Inflammatory macrophage (primary cell): ENCODE results near the gene ANXA6.
"Not testable (repeated sequence)": the region's sequence is repeated elsewhere in the genome, so short reads cannot be mapped to it uniquely, and the experiment has no call there.

Source experiments
- DNase-seq, 2 donors: peaks; one replicate each; pipeline ENCODE4 v3.0.0-alpha.2; 2020 to 2022
- total RNA-seq, 18 experiments: gene quantifications; one replicate each; lab custom pipeline; 2026; ENCODE audit warnings: mixed read lengths in 6 of 18, inconsistent platforms in 2 of 18; lab: John Stamatoyannopoulos, UW

The ANXA6 gene
- total RNA-seq = 92.7 to 242 (median 132) reads per million in 18 experiments

DNA sequence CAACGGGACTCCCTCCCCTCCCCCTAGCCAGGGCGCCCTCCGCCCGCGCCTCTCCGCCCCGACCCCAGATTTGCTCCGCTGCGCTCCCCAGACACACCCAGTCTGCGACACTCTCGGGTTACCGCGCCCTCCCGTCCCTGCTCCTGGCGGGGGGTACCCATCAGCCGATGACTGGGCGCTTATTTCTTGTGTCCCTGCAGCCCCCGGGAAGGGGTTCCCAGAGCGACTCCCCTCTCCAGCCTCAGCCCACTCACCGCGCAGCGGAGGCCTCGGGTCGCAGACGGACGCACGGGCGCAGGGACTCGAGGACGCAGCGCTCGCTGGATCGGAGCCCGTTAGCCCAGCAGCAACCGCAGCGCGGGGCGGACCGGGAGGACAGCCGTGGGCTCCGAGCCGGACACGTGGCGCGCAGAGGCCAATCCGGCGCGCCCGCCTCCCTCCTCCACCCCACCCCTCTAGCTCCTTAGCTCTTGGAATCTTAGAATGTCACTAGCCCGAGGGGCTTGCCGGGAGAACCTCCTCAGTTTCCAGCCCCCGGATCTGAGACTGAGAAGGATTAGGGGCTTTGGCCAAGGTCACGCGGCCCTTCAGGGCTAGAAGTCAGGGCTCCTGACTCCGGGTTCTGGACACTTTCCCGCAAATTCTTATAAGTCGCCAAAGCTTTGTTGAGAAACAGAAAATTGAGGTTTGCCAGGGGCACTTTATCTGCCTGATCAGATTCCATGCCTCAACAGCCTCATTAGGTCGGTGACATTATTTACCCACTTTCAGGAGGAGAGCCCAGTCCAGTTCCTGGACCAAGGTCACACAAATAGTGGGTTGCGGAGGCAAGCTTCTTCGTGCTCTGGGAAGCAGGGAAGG is at the start of gene ANXA6:
ANXA6 (minus strand) TSS at position 354 of the 861 bp plus-strand sequence. CDS start 9,878 bp downstream, outside the sequence.
- peak; percentile 78 to 81 for DNase-seq

DNA sequence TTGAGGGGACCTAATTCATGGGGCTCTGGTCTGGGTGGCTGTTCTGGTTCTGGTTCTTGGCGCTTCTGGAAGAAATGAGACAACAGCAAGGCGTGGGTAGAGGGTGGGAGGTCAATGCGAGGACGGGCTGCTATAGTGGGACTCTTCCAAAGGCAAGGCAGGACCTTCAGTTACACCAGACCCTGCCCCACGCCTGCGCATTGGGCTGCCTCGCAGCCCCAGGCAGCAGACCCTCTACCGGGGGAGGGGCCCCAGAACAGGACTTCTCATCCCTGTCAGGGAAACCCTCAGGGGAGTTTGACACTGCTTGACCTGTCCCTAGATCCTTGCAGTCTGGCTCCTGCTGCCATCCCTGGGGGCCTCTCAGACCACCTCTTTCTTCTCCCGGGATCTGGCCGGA is 47.8 kb upstream of the ANXA6 start:
- no peak for DNase-seq

DNA sequence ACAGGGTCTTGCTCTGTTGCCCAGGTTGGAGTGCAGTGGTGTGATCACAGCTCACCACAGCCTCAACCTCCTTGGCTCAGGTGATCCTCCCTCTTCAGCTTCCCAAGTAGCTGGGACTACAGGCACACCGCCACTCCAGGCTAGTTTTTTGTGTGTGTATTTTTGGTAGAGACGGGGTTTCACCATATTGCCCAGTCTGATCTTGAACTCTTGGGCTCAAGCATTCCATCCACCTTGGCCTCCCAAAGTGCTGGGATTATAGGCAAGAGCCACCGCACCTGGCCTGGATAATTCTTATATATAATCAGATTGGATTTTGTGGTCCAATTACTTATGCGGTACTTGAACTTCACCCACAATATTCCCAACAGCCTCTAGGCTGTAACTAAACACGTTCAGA is 46.5 kb upstream of the ANXA6 start:
- DNase-seq = no peak

DNA sequence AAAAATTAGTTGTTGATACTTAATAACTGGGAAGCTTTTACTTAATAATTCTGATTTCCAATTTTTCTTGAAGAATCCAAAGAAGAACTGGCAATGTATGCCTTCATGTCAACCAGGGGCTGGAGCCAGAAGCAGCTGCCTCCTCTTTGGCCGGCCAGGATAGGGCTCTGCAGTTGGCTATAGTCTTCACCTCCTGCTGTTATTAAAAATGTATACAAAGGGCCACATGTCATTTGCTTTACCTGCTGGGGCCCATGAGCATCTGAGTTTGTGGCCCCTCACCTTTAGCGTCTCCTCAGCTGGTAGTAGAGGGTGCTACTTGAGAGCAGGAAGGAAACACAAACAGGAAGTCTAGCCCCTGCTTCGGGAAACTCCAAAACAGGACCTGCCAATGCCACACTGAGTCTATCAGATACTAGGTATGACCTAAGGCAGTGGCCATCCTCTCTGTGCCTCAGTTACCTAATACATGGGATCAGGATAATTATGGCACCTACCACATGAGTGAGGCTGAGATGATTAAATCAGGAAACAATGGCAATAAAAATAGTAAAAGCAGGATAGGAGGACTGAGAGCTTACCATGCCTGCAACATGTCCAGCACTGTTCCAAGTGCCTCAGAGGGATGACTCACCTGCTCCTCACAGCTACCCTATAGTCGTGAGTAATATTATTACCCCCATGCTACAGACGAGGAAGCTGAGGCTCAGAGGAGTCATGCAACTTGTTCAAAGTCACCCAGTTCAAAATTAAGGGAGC is 45.0 kb upstream of the ANXA6 start:
- DNase-seq = peak; percentile 25 to 50

DNA sequence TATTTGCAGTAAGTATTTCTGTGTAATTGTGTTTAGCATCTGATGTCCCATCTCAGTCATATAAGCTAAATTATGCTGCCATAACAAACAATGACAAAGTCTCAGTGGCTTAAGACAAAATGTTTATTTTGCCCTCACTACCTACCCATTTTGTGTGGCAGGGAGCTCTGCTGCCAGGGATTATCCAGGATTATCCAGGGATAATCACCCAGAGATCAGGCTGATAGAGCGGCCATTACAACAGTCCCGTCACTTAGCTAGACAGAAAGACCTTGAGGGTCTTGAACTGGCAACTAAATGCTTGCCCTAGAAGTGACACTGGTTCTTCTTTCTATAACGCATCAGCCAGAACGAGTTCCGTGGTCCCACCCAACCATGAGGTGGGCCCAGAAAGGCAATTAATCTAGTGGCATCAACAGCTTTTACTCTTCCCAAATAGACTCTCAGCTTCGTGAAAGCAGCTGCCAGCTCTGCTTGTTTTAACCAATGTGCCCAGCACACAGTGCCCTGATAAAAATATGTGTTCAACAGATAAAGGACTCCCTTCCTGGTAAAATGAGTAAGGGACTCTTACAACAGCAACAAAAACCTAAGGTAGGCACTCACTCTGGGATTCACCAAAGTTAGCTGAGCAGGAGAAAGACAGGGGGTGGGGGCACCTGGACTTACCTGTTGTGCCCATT is 43.5 kb upstream of the ANXA6 start:
- no peak for DNase-seq

DNA sequence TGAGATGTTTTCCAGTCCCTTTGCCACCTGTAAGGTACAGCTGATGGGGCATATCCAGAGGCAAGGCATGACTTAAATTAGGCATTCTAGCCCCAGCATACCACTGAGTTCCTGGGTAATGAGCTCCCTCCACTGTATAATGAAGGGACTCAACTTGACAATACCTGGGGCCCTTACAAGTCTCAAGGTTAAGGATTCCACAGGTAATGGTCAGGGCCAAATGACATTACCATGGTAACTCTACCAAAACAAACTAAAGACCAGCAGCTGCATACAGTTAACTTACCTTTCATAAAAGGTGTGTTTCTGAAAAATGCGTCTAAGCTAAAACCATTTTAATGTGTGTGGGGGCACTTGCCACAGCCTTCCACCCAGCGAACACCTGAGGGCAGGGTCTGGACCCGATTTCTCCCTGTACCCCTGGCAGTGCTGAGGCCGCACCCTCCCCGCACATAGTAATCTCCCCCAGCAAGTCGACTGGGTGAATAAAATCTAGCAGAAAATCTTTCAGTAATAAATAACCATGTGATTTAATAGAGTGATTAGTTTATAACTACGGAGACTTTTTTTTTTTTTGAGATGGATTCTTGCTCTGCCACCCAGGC is 42.1 kb upstream of the ANXA6 start:
- no peak for DNase-seq

DNA sequence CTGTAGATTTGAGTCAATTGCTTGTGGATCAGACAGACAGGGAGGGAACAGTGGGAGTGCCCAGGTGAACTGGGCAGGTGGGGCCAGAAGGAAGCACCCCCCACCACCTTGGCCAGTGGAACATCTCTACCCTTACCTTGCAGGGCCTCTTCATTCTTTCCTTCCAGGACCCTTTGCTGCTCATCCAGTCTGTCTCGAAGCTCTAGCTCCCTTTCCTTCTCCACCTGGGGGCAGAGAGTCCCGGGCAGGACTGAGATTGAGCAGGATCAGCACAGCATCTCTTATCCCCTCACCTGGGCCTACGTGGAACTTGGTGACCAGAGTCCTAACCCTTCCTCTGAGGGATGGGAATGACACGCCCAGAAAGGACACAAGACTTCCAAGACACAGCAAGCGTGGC is 41.3 kb upstream of the ANXA6 start:
- no peak for DNase-seq

DNA sequence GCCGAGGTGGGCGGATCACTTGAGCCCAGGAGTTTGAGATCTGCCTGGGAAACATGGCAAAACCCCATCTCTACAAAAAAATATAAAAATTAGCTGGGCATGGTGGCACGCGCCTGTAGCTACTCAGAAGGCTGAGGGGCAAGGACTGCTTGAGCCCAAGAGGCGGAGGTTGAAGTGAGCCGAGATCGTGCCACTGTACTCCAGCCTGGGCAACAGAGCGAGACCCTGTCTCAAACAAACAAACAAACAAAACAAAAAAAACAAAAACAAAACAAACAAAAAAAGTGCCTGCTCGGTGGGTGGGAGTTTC is 39.7 kb upstream of the ANXA6 start:
- DNase-seq = not testable (repeated sequence)

DNA sequence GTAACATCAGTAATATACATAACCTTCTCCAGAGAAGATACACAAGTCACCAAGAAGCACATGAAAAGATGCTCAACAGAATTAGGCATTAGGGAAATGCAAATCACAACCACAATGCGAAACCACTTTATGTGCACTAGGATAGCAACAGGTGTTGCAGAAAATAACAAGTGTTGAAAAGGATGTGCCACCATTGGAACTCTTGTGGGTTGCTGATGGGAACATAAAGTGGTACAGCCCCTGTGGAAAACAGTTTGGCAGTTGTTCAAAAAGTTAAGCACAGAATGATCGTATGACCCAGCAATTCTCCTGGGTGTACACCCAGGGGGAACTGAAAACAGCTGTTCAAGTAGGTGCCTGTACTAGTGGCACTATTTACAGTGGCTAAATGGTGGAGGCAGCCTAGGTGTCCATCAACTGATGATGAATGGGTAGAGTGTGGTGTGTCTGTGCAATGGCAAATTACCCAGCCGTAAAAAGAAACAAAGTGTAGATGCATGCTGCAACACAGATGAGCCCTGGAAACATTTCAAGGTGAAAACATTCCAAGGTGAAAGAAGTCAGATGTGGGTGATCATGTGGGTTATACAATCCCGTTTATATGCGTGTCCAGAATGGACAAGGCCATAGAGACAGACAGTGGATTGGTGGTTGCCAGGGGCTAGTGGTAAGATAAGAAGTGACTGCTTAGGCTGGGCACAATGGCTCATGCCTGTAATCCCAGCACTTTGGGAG is 39.1 kb upstream of the ANXA6 start:
- DNase-seq = no peak

DNA sequence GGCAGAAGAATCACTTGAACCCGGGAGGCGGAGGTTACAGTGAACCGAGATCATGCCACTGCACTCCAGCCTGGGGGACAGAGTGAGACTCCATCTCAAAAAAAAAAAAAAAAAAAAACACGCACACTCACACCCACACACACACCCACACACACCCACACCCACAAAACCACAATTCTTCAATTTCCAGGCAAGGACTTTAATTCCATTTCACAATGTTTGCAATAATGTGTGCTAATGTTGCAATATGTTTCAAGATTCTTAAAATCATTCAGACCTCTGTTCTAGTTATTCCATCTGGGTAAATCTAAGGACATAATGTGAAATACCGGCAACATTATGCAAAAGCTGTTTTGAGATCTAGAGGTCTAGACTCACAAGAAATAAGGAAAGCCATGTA is 38.0 kb upstream of the ANXA6 start:
- DNase-seq = peak; percentile 74 to 96

DNA sequence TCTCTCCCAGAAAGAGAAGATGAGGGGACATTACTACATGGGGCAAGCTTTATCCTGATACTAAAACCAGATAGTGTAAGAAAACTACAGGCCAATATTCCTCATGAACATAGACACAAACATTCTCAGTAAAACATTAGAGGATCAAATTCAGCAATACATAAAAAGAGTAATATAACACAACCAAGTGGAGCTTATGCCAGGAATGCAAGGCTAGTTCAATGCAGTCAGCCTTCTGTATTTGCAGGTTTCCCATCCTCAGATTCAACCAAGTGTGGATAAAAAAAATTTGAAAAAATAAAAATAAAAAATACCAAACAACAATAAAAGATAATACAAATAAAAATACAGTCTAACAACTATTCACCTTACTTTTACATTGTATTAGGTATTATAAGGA is 35.0 kb upstream of the ANXA6 start:
- DNase-seq = no peak

DNA sequence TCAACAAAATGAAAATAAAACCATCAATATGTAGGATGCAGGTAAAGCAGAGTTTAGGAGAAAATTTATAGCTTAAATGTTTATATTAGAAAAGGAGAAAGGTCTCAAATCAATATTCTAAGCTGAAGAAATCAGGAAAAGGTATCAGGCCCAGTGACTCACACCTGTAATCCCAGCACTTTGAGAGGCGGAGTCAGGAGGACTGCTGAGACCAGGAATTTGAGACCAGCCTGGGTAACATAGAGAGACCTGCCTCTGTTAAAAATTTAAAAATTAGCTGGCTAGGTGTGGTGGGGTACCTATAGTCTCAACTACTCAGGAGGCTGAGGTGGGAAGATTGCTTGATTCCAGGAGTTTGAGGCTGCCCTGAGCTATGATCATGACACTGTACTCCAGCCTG is 34.1 kb upstream of the ANXA6 start:
- no peak for DNase-seq

DNA sequence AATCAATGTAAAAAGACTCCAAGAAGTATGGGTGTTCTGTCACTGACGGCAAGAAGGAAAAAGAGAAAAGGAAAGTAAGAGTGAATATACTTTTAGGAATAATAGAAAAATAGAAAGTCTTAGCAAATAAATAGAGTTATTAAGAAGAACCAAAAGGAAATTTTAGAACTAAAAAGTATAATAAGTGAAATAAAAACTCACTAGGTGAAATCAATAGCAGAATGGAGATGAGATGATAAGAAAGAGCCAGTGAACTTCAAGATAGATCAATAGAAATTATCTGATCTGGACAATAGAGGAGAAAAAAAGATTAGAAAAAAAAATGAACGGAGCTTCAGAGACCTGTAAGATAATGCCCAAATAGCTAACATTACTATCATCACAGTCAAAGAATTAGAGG is 31.6 kb upstream of the ANXA6 start:
- DNase-seq = no peak

DNA sequence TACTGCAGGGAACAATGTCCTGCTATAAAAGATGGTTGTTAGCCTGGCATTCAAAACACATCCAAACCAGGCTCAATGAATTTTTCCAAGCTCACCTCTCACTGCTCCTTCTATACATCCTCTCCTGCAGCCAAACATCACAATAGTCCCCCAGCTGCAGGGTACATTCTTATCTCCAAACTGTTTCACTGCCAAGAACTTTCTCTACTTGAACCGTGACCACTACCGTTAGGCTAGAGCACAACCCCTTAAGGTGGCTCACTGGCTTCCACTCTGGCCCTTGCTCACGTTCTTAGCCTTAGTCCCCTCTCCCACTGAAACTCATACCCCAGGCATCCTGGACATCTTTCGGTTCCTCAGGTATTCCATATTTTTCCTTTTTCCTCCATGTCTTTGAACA is 29.0 kb upstream of the ANXA6 start:
- no peak for DNase-seq

DNA sequence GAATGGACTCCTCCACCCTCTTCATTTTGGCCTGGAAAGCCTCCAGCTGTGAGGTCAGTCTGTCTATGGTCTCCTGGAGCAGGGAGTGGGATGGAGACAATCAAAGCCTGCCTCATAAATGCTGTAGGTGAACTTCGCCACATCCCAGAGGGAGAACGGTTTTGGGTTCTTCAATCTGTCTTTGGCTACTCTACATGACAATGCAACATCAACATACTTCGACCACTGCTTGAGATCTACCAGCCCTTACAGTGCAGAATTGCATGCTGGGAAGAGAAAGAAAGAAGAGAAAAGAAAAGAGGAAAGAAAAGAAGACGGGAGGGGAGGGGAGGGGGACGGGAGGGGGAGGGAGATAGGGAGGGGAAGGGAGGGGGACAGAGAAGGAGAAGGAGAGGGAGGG is 28.5 kb upstream of the ANXA6 start:
- DNase-seq = no peak

DNA sequence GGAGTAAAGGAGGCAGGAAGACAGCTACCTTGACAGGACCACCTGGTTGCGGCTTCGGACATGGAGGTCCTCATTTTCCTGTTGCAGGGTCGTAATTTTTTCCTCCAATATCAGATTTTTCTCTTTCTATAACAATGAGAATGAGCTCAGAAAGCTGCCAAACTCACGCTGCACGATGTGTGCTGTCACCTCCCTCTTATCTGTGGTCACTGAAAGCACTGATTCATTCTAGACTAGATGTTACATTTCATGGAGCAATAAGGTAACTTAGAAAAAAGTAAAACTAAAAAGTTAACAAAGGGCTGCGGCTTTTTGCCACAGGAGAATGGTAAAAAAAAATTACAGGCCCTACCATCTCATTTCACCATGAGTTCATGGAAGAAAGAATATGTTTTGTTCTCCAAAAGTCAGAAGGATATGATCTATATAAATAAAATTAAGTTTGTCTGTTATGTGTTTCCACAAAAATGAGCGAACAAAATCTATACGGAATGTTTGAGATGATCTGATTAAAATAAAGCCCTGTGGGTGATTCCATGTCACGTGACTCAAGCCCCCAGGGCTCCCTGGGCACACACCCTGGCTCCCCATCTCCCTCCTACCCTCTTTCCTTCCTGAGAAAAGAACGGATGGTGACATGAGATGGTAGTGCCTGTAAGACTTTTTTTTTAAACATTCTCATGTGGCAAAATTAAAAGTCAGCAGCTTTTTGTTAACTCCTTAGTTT is 26.9 kb upstream of the ANXA6 start:
- DNase-seq = no peak

DNA sequence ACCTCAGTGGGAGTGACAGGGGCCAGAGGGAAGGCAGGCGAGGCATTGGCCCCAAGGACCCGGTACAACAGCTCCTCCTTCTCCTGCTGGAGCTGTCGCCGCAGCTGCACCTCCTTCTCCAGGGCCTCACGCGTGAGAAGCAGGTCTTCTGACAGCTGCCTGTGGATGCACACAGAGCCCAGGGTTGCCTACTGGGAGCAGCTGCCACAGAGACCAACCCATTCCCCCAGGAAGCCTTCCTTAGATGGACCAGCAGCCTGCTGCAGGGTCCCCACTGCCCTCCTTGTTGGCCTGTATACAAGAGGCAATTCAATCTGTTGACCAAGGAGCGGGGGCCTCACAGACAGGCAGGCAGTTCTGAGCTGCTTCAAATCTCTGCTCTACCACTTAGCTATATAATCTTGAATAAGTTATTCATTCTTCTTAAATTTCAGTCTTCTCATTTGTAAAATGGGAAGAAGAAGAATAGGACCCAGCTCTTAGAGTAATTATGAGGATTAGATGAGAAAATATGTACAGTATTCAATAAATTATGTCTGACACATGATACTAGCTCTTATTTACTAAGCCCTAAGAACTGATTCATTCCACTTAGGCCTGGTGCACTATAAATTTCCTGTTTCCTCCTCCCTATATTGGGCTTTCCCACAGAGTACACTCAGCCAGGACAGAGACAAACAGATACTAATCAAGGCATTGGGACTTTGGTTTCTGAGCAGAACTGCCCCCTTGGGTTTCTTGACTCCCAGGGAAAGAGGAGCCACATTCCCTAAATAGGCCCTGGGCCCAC is 26.1 kb upstream of the ANXA6 start:
- DNase-seq = no peak

DNA sequence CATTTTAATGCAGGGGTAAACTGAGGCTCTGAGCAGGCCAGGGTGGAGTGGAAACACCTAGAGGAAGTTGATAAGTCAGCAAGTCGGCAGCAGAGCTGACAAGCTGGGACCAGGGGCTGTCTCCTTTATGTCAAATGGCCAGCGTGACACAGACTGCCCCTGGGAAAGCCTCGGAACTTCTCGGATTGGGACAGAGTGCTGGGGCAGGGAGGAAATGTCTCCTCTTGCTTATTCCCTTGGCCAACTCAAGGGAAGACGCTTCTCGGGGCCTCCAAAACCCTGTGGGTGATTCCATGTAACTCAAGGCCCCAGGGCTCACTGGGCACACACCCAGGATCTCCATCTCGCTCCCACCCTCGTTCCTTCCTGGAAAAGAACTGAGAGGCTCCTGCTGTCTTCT is 25.4 kb upstream of the ANXA6 start:
- DNase-seq = no peak

DNA sequence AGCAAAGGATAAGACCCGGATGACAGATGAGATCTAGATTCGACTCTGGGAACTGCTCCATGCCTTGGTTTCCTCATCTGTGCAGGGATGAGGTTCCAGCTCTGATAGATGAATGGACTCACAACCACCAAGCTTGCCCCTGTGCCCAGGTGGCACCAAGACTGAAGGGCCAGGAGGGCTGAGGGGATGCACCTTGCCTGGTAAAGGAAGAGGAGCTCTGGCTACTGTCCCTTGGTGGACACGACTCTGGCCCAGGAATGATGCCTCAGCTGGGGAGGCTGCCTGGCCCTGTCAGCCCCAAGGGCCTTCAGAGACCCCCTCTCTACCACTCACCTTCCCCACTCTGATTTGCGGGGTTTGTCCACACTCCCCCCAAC is 24.9 kb upstream of the ANXA6 start:
- DNase-seq = no peak

DNA sequence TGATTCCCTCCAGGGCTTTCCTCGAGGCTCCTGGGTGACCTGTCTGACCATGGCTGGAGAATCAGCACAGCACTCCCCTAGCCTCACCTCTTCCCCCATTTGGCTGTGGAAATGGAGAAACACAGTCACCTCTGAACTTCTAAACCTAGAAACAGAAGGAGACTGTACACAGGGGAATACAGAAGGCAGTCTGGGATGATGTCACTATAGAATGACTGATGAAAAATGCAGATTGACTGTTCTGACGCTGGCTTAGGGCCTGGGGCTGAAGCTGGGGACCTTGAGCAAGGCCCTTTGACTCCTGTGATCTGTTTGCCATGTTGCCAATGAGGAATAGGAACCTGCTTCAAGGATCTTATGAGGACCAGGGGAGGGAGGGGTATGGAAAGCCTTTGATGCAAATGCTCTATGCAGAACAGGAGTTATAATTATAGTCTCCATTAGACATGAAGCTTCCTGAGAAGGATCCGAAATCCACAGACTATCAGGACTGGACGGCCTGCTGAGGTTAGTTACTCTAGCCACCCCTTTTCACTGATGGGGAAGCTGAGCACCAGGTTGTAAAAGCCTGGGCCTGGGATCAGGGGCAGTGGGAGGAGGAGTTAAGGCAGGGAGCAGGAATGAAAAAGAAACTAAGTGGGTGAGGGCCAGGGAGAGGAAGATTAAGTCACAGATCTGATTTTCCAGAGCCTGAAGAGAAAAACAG is 24.4 kb upstream of the ANXA6 start:
- DNase-seq = no peak
